GM19468 (cell line): Measurements from ENCODE around the gene SERTM2.
"Not testable (repeated sequence)": the region's sequence is repeated elsewhere in the genome, so short reads cannot be mapped to it uniquely, and the experiment has no call there.

Experiments used
- ATAC-seq: cut with Tn5 transposase; IDR thresholded peaks from one replicate; pipeline ENCODE4 v1.9.1; 2021; ENCODE audit warnings: mild to moderate bottlenecking, moderate library complexity, moderate number of reproducible peaks; ENCODE audit not compliant: unreplicated experiment; ENCODE audit errors: extremely low read depth

SERTM2 gene

DNA sequence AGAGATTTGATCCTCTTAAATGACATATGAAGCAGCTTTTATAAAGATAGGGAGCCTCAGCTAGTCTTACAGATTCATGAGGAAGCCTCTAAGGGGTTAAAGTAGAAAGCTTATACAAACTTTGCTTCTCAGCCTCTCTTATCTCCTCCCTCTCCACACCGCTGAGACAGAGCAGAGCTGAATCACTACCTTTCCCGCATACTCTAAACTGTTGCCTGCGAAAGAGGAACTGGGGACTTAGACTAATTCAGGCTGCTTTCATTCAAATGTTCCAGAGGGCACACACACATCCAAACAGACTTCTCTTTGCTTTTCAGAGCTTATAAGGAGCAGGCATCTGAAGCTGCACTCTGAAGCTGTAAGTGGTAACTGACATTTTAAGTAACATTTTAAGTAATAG, at the start of gene SERTM2:
Gene SERTM2 (plus strand): TSS at position 169 of the 400 bp plus-strand sequence. CDS start 7,213 bp downstream, outside the sequence.
- peak; percentile 51 for ATAC-seq

DNA sequence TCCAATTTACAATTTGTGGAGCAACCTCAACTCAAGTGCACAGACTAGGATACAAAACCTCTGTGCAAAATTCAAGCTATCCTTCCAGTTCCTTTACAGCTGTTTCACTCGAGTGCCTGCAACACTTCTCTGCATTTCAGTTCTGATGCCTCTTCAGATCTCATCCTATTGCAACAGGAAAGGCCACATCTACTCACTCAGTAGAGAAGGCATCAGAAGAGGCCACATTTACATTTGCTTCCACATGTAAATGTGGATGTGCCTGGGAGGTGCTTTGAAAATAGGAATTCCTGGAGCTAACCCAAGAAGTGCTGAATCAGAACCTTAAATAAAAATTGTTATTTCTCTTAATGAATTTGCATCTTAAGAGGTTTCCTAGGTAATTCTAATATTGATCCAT, 45.8 kb upstream of the SERTM2 start:
- ATAC-seq: no peak

DNA sequence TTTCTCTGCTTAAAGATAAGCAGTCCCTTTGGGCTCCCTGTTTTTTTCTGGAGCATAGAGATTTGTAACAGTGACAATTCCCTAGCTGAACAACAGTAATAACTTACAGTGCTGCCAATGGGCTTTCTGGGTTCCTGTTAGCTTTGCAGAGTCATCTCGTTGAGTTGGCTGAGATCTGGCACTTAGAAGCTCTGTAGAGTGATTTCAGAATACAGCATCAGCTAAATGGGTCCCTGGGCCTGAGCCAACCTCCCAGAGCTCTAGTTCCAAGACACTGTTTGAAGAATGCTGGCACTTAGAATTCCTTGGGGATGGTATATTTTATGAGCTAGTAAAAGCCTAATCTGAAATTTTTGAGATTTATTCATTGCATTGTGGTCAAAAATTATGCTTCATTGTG, 43.5 kb upstream of the SERTM2 start:
- ATAC-seq: no peak

DNA sequence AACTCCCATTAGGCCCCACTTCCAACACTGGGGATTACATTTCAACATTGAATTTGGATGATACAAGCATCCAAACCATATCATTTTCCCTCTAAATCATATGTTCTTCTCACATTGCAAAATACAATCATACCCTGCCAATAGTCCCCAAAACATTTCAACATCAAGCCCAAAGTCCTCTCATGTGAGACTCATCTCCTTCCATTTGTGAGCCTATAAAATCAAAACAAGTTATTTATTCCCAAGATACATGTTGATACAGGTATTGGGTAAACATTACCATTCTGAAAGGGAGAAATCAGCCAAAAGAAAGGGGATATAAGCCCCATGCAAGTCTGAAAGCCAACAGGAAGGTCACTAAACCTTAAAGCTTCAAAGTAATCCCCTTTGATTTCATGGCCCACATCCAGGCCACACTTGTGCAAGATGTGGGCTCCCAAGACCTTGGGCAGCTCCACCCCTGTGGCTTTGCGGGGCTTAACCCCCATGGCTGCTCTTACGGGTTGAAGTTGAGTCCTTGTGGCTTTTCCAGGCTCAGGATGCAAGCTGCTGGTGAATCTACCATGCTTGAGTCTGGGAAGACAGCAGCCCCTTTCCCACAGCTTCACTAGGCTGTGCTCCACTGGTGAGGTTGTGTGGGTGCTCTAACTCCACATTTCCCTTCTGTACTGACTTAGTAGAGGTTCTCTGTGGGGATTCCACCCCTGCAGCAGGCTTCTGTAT, 40.6 kb upstream of the SERTM2 start:
- no peak for ATAC-seq

DNA sequence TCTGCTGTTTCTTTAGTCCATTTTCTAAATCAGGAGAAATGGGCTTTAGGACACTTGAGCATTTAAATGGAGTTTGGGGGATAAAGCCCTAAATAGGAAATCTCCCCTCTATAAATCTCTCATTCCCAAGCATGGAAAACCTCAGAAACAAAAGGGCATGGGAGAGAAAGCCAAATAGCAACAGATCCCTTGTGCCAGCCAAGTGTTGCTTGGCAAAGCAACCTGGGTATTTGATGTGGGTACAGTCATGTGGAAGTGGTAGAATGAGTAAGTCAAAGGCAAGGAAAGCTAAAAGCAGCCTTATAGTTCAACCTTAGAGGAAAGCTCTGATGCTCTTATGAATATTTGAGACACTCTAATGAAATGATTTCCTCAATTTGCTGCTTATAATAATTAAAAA, 29.5 kb upstream of the SERTM2 start:
- no peak for ATAC-seq

DNA sequence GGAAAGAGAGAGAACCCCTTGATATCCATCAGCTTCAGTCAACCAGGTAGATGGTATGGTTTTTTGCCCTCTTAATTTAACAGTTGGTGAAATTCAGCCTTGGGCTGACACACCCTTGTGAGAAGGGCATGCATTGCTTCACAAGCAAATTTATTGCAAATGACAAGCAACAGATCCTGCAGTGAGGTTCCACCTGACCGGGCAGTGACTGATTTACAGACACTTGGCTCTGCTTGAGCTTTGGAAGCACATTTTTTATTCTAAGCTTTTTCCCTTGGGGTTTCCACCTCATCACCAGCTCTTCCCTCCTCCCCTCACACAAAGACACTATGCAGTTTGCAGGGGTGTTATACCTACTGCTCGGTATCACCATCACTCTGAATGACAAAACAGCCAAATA, 28.3 kb upstream of the SERTM2 start:
- no peak for ATAC-seq

DNA sequence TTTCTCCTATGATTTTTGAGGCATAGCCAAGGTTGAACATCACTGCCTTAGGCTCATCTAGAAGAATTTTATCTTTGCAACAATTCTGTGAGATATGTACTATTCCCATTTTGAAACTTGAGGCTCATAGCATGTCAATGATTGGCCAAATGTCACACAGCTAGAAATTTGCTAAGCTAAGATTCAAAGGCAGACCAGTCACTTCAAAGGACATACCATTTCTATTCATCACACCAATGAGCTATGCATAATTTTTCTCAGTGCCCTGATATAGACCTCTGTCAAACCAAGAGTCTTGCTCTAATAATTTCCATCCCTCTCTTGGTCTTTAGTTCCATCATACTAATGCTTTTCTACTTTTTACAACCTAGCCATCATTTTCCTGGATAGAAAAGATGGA, 27.6 kb upstream of the SERTM2 start:
- no peak for ATAC-seq

DNA sequence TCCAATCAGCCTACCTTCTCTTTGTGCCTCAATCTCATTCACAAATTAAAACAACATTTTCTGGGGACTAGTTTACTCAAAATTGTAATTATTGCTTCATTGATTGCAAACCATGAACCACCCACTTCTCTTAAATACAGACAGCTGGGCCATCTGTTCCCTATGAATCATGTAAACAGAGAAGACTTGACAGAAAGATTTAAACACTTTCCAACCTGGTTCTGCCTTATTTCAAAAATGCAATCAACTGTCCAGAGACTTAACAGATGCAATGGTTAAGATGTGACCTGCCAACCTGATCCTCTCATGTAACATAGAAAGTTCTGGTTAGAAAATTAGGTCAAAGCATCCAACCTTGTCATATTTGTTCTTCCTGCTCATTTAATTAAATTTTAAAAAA, 20.8 kb upstream of the SERTM2 start:
- ATAC-seq: no peak

DNA sequence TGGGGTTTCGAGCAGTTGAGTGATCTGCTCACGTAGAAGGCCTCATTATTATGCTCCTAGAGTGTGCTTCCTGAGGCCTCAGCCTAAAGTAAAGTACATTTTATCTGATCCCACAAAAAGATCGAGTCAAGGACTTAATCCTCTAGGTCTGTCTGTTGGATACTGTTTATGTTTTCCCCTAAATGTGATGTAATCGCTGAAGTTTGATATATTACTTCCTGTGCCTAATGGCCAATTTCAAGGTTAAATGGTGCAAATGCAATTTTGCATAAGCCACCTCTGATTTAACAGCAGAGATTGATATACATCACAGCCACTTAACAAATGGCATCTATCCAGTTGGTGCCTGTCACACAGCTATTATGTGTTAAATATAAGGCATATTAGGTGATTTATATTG, 19.4 kb upstream of the SERTM2 start:
- no peak for ATAC-seq

DNA sequence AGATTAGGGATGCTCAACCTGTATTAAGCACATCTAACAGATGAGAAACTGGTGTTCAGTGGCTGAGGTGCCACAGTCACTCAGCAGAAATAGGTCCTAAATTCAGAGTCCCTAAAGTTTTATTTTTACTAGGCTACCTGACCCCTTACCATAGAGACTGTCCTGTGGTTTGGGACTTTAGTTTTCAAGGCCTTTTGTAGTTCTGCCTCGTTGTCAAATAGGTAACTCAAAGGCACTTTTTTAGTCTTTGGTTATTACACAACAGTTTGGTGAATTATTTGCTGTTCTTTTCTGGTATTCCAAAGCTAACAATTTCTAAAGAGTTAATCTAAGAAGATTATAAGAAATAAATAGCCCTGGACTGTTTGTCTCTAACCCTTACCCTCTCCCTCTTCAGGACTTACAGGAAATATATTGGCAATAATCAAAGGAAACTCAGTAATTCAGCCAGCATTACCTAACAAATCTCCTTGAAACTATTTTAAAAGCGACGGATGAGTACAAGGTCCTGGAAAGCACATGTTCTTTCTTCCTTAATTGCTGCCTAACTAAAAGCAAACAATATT, 12.8 kb upstream of the SERTM2 start:
- ATAC-seq: no peak

DNA sequence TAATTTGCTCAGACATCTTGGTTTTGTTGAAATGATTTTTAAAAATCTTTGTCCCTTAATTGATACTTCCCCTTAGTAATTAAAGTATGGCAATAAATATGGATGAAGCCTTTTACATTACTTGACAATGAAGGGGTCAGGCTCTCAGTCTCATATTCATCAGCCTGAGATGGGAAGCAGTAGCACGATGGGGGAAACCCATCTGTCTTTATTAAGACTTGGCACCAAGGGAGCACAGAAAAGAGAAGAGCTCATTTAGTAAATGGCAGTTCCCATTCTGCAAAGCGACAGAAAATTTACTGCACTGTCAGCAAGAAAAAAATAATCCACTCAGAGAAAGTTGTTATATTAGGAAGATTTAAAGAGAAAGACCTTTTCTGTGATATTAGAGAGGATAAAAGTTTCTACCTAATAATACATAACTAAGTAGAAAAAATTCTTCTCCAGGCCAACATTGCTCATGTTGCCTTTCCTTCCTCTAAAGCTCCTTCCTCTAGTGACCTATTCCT, 7.9 kb upstream of the SERTM2 start:
- ATAC-seq: no peak

DNA sequence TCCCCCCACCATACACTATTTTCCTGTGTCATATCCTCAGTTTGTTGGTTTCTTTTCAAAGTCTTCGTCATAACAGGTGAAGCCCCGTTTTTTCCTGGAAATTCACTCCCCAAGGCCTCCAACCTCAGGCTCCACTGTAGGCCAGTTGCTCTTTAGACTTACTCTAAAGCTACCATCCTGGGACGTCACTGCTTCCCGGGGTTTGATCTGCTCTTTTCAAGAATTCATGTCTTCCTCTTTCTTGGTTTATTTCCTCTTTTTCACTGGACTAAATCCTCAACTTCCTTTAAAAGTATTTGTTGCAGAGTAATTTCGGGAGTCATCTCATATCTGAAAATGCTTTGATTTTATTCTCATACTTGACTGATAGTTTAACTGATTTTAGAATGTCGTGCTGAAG, 6.5 kb upstream of the SERTM2 start:
- ATAC-seq: no peak

DNA sequence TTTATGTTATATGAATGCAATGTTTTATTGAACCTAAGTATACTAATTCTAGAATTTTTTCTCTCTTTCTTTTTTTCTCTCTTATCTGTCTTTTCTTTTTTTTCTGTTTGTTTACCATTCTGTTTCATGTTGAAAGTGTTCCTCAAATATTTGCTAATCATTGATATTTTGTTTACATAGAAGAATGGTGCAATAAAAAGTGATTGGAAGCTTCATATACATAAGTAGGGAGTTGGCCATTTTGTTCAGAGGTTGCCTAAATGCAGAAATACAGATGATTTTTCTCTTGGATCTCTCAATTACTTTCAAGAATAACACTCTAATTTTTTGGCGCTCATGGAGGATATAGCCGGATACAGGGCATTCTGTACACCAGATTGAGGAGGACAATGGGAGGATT, 5.7 kb upstream of the SERTM2 start:
- no peak for ATAC-seq

DNA sequence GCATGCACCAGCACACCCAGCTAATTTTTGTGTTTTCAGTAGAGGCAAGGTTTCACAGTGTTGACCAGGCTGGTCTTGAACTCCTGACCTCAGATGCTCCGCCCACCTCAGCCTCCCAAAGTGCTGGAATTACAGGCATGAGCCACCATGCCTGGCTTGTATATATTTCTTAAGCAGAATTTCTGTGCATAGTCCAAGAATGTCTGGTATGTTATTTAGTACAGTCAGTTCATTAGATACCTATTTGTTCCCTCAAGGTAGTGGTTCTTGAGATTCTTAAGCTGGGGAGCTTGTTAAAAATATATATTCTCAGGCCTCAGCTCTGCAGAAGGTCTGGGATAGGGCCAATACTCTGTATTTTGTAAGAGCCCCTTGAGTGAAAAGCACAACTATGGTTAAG, 4.6 kb upstream of the SERTM2 start:
- ATAC-seq: no peak

DNA sequence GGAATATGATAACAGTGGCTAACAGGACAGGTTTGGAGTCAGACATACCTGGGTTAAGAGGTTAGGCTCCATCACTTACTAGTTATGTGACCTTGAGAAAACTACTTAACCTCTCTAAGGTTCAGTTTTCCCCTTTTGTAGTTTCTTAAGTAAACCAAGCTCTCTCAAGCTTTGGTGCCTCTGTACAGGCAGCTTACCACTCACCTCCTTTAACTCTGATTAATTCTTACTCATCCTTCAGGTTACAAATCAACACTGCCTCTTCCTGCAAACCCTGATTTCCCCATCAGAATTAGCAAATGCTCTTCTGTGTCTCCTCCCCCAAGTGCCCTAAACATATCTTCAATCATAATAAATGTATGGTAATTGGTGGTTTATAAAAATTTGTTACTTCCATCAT, 3.5 kb upstream of the SERTM2 start:
- ATAC-seq: no peak

DNA sequence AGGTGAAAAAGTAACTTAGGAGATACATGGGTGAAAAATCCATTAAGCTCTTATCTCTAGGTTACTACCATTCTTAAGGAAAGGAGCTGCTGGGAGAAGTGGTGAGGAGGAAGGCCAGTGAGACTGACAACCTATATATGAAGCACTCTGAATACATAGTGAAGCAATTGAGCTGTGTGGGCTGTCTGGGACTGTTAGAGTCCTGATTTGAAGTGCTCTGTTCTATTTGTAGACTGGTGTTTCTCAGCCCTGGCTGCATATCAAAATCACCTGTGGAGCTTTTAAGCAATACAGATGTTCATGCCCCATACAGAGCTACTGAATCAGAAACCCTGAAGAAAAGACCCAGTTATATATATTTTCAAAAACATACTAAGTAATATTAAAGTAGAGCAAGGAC, 3.9 kb downstream of the SERTM2 start:
- ATAC-seq: no peak

DNA sequence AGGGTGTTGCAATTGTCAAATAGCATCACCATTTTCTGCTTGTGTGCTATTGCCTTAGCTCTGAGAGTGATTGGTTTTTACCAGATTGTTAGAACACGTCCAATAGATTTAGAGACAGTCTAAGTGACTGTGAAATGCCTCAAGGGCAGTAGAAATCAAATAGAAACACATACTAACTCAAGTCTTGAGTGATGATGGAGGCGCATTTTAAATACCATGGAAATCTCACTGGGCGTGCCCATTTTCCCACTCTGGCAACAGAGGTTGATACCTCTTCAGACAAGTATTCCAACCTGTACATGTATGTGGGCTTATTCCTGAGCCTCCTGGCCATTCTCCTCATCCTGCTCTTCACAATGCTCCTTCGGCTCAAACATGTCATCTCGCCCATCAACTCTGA, 7.2 kb downstream of the SERTM2 start:
- ATAC-seq: no peak

DNA sequence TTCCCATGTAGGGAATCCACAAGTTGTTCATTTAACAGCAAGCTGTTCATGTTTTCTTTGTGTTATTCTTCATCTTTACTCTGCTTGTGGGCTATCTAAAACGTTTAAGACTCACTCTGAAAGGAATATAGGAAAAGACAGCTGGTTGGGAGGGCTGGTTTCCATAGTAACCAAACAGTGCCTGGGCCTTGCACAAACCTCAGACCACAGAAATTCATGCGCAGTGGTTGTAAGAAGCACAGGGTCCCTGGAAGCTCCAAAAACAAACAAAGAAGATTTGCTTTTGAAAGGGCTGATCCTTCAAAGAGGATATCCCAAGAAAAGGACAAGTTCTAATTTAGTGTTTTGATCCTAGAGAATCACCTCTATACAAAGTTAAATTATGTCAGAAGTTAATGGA, 7.8 kb downstream of the SERTM2 start:
- ATAC-seq: no peak

DNA sequence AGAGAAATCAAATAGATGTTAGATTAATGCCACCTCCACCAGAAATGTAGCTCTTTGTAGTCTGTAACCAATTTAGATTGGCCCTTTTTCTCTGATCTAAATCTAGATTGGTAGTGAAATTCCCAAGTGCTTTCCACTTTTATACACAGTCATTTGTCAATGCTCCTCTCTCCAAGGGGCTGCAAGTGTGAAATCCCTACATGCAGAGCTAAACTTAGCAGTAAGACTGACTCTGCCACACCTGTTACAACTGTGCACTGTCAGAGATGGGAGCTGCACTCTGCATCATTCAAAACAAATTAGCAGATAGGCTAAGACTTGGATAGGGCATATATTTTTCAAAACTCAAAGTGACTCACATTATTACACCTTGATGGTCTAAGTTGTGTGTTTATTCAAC, 9.1 kb downstream of the SERTM2 start:
- no peak for ATAC-seq

DNA sequence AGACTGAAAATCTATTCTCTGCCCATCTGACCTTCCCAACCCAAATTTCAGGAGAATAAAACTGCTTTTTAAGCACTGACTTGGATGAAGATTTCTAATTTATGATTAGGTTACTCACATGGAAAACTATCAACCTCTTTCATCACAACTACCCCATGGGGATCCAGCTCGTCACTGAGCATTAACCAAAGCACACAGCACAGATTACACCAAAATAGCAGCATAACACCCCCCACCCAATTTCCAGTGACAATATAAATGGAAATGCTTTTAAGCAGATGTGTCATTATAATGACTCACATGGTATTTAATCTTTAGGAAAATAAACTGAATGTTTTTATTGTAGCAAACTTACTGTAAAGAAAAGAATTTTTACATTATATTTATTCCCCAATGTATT, 9.7 kb downstream of the SERTM2 start:
- no peak for ATAC-seq

DNA sequence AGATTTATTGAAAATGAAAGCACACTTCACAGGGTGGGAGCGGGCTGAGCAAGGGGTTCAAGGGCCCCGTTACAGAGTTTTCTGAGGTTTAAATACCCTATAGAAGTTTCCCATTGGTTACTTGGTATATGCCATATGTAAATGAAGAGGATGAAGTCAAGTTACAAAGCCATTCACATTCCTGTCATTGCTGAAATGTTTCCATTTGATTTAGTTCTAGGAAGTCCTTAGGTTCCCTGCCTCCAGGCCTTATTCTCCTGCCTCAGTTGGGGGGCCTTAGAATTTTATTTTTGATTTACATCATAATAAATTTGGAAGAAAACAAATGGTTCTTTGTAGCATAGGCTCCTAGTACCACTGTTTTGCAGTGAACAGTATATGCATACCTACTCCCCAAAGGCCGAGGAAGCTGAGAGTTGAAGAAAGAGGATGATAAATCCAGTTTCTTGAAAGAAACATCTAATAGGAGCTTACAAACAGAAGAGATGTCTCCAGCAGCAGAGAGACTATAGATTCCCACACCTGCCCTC, 31.8 kb downstream of the SERTM2 start:
- no peak for ATAC-seq

DNA sequence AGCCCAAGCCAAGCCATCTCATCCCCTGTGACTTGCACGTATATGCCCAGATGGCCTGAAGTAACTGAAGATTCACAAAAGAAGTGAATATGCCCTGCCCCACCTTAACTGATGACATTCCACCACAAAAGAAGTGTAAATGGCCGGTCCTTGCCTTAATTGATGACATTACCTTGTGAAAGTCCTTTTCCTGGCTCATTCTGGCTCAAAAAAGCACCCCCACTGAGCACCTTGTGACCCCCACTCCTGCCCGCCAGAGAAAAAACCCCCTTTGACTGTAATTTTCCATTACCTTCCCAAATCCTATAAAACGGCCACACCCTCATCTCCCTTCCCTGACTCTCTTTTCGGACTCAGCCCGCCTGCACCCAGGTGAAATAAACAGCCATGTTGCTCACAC, 37.8 kb downstream of the SERTM2 start:
- ATAC-seq: not testable (repeated sequence)
